Ovary (tissue), 3 donors: Measurements from ENCODE around the gene C1QTNF9.
"Not testable (repeated sequence)": the region's sequence is repeated elsewhere in the genome, so short reads cannot be mapped to it uniquely, and the experiment has no call there.

Experiments used
- CTCF ChIP-seq, 3 donors: fragments of 450-650 bp in 2 of 3; fragments of 200-600 bp in 1 of 3; IDR thresholded peaks; one replicate each; pipeline versions ENCODE4 v1.5.1 to v1.8.0; 2016 to 2022; ENCODE audit warnings: antibody characterized with exemption in 3 of 3, mild to moderate bottlenecking in 1 of 3
- POLR2A ChIP-seq: fragments of 450-650 bp; IDR thresholded peaks from one replicate; pipeline ENCODE4 v1.6.1; 2017; ENCODE audit warnings: antibody characterized with exemption, mild to moderate bottlenecking, moderate library complexity
- donor health status: DM: no; HTN: no; CAD: no.

- not testable (repeated sequence) for TF ChIP-seq POLR2A; CTCF (IDR thresholded peaks at IDR 0.05)
Measured at GRCh38 chr13:24327598-24327997, 18.2 kb downstream of the C1QTNF9 start.
